Mucosa of descending colon (tissue), 3 donors: ENCODE results near the gene SLC11A2. TPM values are rescaled to one million over a fixed set of nuclear protein-coding genes. Genes with fewer than 3 reads are reported as not detected.
A peak's percentile ranks its signal among the peaks of the same experiment; 100 is the strongest.

Experiments used
- ATAC-seq: fragments of 200-7000 bp; cut with Tn5 transposase; one replicate; pipeline ENCODE4 v1.9.1; 2020; ENCODE audit warnings: mild to moderate bottlenecking, moderate library complexity
- DNase-seq, 3 donors: peaks; one replicate each; pipeline ENCODE4 v3.0.0-alpha.2; 2020
- H3K36me3 ChIP-seq: fragments of 200-600 bp; one replicate; pipeline ENCODE4 v1.8.0; 2021; ENCODE audit warnings: low read depth, mild to moderate bottlenecking
- H3K4me1 ChIP-seq: fragments of 200-600 bp; one replicate; pipeline ENCODE4 v1.8.0; 2021; ENCODE audit warnings: low read depth, mild to moderate bottlenecking
- H3K4me3 ChIP-seq: fragments of 200-600 bp; one replicate; pipeline ENCODE4 v1.8.0; 2021; ENCODE audit warnings: mild to moderate bottlenecking
- H3K9me3 ChIP-seq: fragments of 200-600 bp; one replicate; pipeline ENCODE4 v1.8.0; 2021; ENCODE audit warnings: mild to moderate bottlenecking
- CTCF ChIP-seq: fragments of 200-600 bp; IDR thresholded peaks from one replicate; pipeline ENCODE4 v1.8.0; 2022; ENCODE audit warnings: antibody characterized with exemption, mild to moderate bottlenecking
- intact Hi-C, 2 donors: fragments of 100-400 bp; cut with DNase I in 1 of 2; cut with micrococcal nuclease in 1 of 2; formaldehyde crosslinking; loops; one replicate each; pipeline versions ENCODE4 v1.11.0 to v1.11.1; 2022; cut with DNase I, micrococcal nuclease
- total RNA-seq, 3 donors: library from RNA; stranded (reverse); fragmentation: NEBNext Ultra II Directional in 2 of 3; extraction: Animal tissue kit (Norgen Biotek cat#: 25700) in 2 of 3; gene quantifications; one replicate each; pipeline versions ENCODE4 v1.2.1 to v1.2.4, GENCODE V29; 2021 to 2023
- donor health status: DM: no; HTN: no; CAD: no; lungs with moderate emphysema.
- donor health status: DM: no; HTN: no; CAD: no.
- donor health status: DM: no; HTN: yes; CAD: no.

The SLC11A2 gene
- total RNA-seq, 3 donors from 2014 or later = 32.3 to 48.9 (median 43.0) TPM

GRCh38 chr12:50947933-50948626 lies 78.1 kb downstream of the SLC11A2 start:
- ATAC-seq (no peak), DNase-seq (no peak)
- TF ChIP-seq CTCF = no peak
- H3K4me3 ChIP-seq = no peak overlapping the region
- no peaks in the 10 kb centered on the region for H3K9me3 ChIP-seq
- intact Hi-C loops = no loop called here
- H3K36me3 ChIP-seq = no peaks in the 10 kb centered on the region
- no peaks in the 10 kb centered on the region for H3K4me1 ChIP-seq

GRCh38 chr12:50937653-50938052 lies 88.5 kb downstream of the SLC11A2 start:
- Histone ChIP-seq H3K4me3 (no peak overlapping the region), H3K36me3 (no peaks in the 10 kb centered on the region), H3K4me1 (peaks cover 29% of the 10 kb centered on the region), H3K9me3 (peaks cover 10% of the 10 kb centered on the region)
- DNase-seq (no peak), ATAC-seq (no peak)
- intact Hi-C loops = loop anchor here in 1 of 2 donors (10.0 kb wide), 1 partner anchor 47 kb away; no protein-coding TSS in a partner anchor
- no peak for TF ChIP-seq CTCF

GRCh38 chr12:50936821-50937530 lies 89.2 kb downstream of the SLC11A2 start:
- ATAC-seq (no peak), DNase-seq (peak in 1 of 3 donors; percentile 36)
- Histone ChIP-seq H3K36me3 (no peaks in the 10 kb centered on the region), H3K9me3 (peaks cover 10% of the 10 kb centered on the region), H3K4me1 (peaks cover 35% of the 10 kb centered on the region), H3K4me3 (no peak overlapping the region)
- no peak for TF ChIP-seq CTCF
- intact Hi-C loops = loop anchor here in 1 of 2 donors (10.0 kb wide), 1 partner anchor 48 kb away; no protein-coding TSS in a partner anchor

GRCh38 chr12:50934981-50935807 lies 91.0 kb downstream of the SLC11A2 start:
- H3K4me3 ChIP-seq = no peak overlapping the region
- peak; percentile 45 for ATAC-seq
- intact Hi-C loops = loop anchor here in 1 of 2 donors (10.0 kb wide), 1 partner anchor 50 kb away; no protein-coding TSS in a partner anchor
- peaks cover 10% of the 10 kb centered on the region for H3K9me3 ChIP-seq
- TF ChIP-seq CTCF = no peak
- no peak for DNase-seq
- H3K36me3 ChIP-seq = no peaks in the 10 kb centered on the region
- peaks cover 49% of the 10 kb centered on the region for H3K4me1 ChIP-seq

- DNase-seq (no peak), ATAC-seq (peak; percentile 69)
- H3K4me1 ChIP-seq = peaks cover 49% of the 10 kb centered on the region
- H3K4me3 ChIP-seq = no peak overlapping the region
- no peak for TF ChIP-seq CTCF
- peaks cover 10% of the 10 kb centered on the region for H3K9me3 ChIP-seq
- intact Hi-C loops = loop anchor here in 1 of 2 donors (10.0 kb wide), 1 partner anchor 50 kb away; no protein-coding TSS in a partner anchor
- H3K36me3 ChIP-seq = no peaks in the 10 kb centered on the region
Observed at GRCh38 chr12:50934371-50934851, 91.8 kb downstream of the SLC11A2 start.
